VCaP (cell line): ENCODE measurements around the gene VWF.
A peak's percentile ranks its signal among the peaks of the same experiment; 100 is the strongest.
"Not testable (repeated sequence)": the region's sequence is repeated elsewhere in the genome, so short reads cannot be mapped to it uniquely, and the experiment has no call there.

Source experiments
- H3K27ac ChIP-seq: fragments of 450-650 bp; 2 replicates; pipeline ENCODE4 v1.5.1; 2017
- CTCF ChIP-seq: fragments of 450-650 bp; conservative IDR thresholded peaks from 2 replicates; pipeline ENCODE4 v1.5.1; 2017; ENCODE audit warnings: mild to moderate bottlenecking, moderate library complexity

Gene VWF

GRCh38 chr12:6018265-6018664 lies 106.2 kb downstream of the VWF start:
- no peak for TF ChIP-seq CTCF
- H3K27ac ChIP-seq, result no peak overlapping the region

- no peak overlapping the region for H3K27ac ChIP-seq
- no peak for TF ChIP-seq CTCF
Observed at GRCh38 chr12:6016756-6017155, 107.7 kb downstream of the VWF start.

GRCh38 chr12:6016004-6016403 lies 108.5 kb downstream of the VWF start:
- H3K27ac ChIP-seq, result not testable (repeated sequence)

- H3K27ac ChIP-seq, result not testable (repeated sequence)
Observed at GRCh38 chr12:6015271-6015670, 109.2 kb downstream of the VWF start.

- H3K27ac ChIP-seq, result not testable (repeated sequence)
Observed at GRCh38 chr12:6010631-6011350, 113.7 kb downstream of the VWF start.

- no peak overlapping the region for H3K27ac ChIP-seq
- no peak for TF ChIP-seq CTCF
Observed at GRCh38 chr12:5997260-5997659, 127.2 kb downstream of the VWF start.

GRCh38 chr12:5996459-5996858 lies 128.0 kb downstream of the VWF start:
- H3K27ac ChIP-seq, result no peak overlapping the region
- TF ChIP-seq CTCF, result no peak

DNA sequence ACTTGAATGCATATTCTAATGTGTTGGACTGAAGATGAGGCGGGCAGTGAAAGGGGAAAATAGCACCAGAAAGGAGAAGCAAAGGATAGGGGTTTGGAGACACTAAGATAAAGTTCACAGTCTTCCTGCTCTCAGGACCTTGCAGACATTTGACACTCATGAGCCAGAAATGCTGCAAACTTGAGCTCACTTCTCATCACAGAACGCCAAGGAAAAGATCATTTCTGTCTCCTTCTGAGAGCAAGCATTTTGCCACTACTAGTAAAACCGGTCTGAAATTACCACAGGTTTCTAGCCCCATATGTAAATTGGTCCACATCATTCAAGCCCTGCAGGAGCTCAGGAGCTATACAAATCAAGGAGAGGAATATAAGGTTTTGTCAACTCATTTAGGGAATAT lies 134.8 kb downstream of the VWF start:
- no peak for TF ChIP-seq CTCF
- H3K27ac ChIP-seq, result no peak overlapping the region

GRCh38 chr12:5988659-5989116 lies 135.8 kb downstream of the VWF start:
- TF ChIP-seq CTCF, result peak; percentile 100
- H3K27ac ChIP-seq, result peak overlapping the region; percentile 31; the same call in 1 of the 2 replicates
